ENCODE data around the gene SLC22A6.

The SLC22A6 gene

DNA sequence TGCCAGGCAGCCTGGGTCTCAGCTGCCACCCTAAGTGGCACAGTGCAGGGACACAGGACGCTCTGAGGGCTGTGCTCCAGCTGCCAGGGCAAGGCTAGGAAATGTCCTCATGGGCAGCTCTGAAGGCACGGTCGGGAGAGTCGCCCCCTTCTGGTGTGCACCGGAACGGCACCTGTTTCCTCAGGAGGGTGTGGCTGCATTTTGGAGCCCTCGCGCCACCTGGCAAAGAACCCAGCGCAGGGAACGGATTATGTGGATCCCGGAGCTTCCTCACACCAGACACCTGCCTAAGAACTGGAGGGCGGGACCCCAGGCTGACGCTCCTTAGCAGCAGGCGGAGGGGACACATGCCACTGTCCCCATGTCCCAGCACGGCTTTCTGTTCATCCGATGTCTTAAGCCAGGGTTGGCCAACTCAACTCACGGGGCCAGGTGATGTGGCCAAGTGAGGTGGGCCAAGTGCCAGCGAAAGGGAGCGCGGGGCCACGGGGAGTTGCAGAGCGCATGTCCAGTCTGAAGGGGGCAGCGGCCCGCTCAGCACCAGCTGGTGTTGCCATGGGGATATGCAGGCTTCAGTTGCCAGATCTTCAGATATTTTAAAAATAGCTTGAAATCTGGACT lies 36.0 kb upstream of the SLC22A6 start:
- H3K4me3 ChIP-seq (ENCODE audit: low read depth, low read length): no peak overlapping the region
- CTCF ChIA-PET: interaction anchor here (0.9 to 8.4 kb wide), 3 partner anchors 13 to 114 kb away, joined by 3 to 669 read pairs (median 11); no protein-coding TSS in a partner anchor
- TF ChIP-seq, protein P1, sequence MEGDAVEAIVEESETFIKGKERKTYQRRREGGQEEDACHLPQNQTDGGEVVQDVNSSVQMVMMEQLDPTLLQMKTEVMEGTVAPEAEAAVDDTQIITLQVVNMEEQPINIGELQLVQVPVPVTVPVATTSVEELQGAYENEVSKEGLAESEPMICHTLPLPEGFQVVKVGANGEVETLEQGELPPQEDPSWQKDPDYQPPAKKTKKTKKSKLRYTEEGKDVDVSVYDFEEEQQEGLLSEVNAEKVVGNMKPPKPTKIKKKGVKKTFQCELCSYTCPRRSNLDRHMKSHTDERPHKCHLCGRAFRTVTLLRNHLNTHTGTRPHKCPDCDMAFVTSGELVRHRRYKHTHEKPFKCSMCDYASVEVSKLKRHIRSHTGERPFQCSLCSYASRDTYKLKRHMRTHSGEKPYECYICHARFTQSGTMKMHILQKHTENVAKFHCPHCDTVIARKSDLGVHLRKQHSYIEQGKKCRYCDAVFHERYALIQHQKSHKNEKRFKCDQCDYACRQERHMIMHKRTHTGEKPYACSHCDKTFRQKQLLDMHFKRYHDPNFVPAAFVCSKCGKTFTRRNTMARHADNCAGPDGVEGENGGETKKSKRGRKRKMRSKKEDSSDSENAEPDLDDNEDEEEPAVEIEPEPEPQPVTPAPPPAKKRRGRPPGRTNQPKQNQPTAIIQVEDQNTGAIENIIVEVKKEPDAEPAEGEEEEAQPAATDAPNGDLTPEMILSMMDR (IDR thresholded peaks at IDR 0.05; ENCODE audit: insufficient read depth, low read length, missing control alignments): peak; percentile 30
- POLR2A ChIA-PET: no interaction called here
- no peak for DNase-seq (ENCODE audit: low read depth, low spot score)

DNA sequence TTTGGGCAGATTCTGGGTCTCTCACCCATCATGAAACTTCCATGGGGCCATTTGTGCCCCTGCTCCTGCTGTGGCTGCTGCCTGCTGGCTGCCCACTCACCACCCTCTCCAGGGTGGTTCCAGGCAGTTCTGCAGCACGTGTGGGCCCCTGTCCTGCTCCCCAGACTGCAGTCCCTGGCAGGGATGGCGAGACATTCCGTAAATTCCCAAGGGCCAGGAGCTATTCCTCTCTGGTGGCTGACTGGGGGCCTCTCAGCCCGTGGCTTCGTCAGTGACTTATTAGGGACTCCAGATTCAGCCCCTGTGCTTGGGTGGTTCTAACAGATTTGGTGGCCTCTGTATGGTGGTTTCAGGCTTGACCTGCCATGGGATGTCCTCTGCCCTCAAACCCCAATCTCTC lies 34.7 kb upstream of the SLC22A6 start:
- no peak overlapping the region for H3K4me3 ChIP-seq (ENCODE audit: low read depth, low read length)
- no peak for DNase-seq (ENCODE audit: low read depth, low spot score)
- TF ChIP-seq, protein P1 (IDR thresholded peaks at IDR 0.05; ENCODE audit: insufficient read depth, low read length, missing control alignments): no peak
- ChIA-PET CTCF (interaction anchor here (1.7 to 8.4 kb wide), 2 partner anchors 10 to 113 kb away, joined by 6 to 669 read pairs; no protein-coding TSS in a partner anchor), POLR2A (no interaction called here)

DNA sequence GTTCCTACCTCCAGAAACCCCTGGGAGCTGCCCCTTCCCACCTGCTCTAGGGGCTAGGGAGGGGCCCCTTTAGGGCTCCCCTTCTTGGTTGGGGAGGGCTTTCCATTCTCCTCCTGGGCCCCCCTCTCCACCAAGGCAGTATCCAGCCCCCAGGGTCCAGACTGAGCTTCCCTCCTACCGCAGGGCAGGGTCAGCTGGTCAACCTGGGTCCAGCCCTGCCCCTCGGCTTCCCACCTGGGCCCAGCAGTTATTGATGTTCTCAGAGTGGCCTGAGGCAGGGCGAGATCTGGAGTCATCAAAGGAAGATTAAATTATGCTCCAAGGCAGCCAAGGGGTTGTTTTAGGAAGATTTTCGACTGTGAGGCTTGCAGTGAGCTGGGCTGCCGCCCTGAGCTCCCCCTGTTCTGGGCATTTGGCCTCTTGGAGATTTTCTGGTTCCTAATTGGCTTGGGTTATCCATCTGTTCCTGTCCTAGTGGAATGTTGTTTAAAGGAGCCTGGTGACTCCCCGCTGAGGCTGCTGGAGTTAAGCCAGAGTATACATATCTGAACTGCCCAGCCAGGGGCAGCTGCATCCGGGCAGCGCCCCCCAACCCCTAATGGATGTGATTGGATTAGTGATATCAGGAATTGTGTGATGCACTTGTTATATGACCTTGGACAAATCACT lies 32.7 kb upstream of the SLC22A6 start:
- H3K4me3 ChIP-seq (ENCODE audit: low read depth, low read length): no peak overlapping the region
- no peak for DNase-seq (ENCODE audit: low read depth, low spot score)
- TF ChIP-seq, protein P1 (IDR thresholded peaks at IDR 0.05; ENCODE audit: insufficient read depth, low read length, missing control alignments): no peak
- ChIA-PET CTCF (interaction anchor here (1.6 to 8.4 kb wide), 2 partner anchors 18 to 111 kb away, joined by 5 to 669 read pairs; no protein-coding TSS in a partner anchor), POLR2A (no interaction called here)

DNA sequence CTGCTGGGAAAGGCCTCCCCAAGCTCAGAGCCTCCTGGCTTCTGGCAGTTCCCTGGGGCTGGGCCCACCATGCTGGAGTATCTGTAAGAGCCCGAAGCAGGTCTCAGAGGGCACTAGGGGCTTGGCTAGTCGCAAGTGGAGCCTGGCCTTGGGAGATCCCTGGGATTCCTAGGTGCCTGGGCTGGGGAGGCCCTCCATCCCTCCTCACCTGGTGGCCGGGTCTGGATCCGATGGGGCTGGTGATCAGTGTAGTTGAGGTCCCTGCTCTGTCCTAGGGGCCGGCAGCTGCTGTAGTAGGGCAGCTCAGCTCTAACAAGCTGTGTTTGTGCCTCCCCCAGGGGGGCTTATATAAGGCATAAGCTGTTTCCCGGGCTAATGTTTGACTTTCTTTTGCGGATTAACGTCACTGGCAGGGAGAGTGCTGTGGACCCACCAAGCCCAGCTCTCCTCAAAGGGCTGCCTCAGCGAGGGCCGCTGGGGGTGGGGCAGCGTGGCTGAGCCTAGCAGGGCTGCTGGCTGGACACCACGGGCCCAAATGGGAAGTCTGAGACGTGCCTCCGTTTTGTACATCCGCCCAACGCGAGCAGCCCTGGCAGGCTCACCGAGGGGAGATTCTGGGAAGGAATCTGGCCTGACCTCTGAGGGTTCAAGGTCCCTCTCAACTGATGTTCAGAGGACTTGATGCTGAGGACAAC lies 30.9 kb upstream of the SLC22A6 start, which contains the start of gene SLC22A8:
TSS of gene SLC22A8 (minus strand) at position 321 of the 695 bp plus-strand sequence. CDS start 883 bp downstream, outside the sequence.
- no peak for DNase-seq (ENCODE audit: low read depth, low spot score)
- TF ChIP-seq, protein P1 (IDR thresholded peaks at IDR 0.05; ENCODE audit: insufficient read depth, low read length, missing control alignments): no peak
- ChIA-PET CTCF (interaction anchor here (1.0 to 1.7 kb wide), 4 partner anchors 8 to 112 kb away, joined by 3 to 13 read pairs (median 4); no protein-coding TSS in a partner anchor), POLR2A (no interaction called here)
- H3K4me3 ChIP-seq (ENCODE audit: low read depth, low read length): no peak within 1 kb of the TSS

DNA sequence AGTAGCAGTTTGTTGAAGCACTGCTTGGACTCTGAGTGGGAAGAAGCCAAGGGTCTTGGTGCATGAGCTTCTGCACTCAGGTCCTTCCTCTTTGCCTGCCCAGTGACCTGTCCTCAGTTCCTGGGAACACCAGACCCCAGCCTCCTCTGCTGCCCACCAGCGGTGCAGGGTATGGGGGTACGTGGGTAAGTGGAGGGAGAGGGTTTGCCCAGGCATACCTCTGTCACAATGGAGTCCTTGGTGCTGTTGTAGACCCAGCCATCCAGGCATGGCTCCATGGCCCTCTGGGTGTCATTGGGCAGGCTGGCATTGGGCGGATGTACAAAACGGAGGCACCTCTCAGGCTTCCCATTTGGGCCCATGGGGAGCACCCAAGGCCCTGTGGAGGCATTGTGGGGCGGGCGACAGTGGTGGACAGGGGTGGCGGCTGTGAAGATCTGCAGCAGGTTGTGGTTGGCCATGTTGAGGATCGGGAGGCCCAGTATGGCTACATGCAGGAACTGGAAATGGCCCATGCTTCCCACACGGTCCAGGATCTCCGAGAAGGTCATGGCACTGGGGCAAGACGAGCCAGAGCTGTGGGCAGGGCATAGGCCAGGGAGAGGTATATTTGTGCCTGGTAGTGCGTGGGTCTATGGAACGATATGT lies 29.8 kb upstream of the SLC22A6 start:
- no peak for DNase-seq (ENCODE audit: low read depth, low spot score)
- H3K4me3 ChIP-seq (ENCODE audit: low read depth, low read length): no peak overlapping the region
- TF ChIP-seq, protein P1 (IDR thresholded peaks at IDR 0.05; ENCODE audit: insufficient read depth, low read length, missing control alignments): no peak
- POLR2A ChIA-PET: no interaction called here
- CTCF ChIA-PET: interaction anchor here (1.0 to 1.7 kb wide), 3 partner anchors 9 to 108 kb away, joined by 3 to 13 read pairs (median 4); no protein-coding TSS in a partner anchor

Data from AG04449 (cell line).